HCT116 (cell line): ENCODE results near the gene LY86.

Source experiments
- EZH2 ChIP-seq: fragments of 200-600 bp; sonication (generic); IDR thresholded peaks from 2 replicates; pipeline ENCODE4 v1.6.1; 2017; ENCODE audit warnings: antibody characterized with exemption, mixed run types
- POLR2AphosphoS5 ChIP-seq: IDR thresholded peaks from 2 replicates; pipeline ENCODE4 v1.6.1; 2011; ENCODE audit warnings: mild to moderate bottlenecking, low read depth, low read length, moderate library complexity
- TF ChIP-seq, protein P1 (sequence below), 3 experiments: fragments of 200-600 bp in 1 of 3; sonication (generic) in 1 of 3; IDR thresholded peaks in 2 of 3; conservative IDR thresholded peaks in 1 of 3; 2 replicates each; pipeline ENCODE4 v1.5.1; 2012 to 2017; ENCODE audit warnings: low read depth in 2 of 3, low read length in 2 of 3, antibody characterized with exemption in 1 of 3, borderline replicate concordance in 1 of 3, control low read depth in 1 of 3, mild to moderate bottlenecking in 1 of 3, mixed read lengths in 1 of 3, mixed run types in 1 of 3, moderate library complexity in 1 of 3; ENCODE audit not compliant: insufficient read depth in 1 of 3

GRCh38 chr6:6623553-6623952 lies 35.0 kb downstream of the LY86 start:
- no peak for TF ChIP-seq EZH2
- TF ChIP-seq, protein P1, sequence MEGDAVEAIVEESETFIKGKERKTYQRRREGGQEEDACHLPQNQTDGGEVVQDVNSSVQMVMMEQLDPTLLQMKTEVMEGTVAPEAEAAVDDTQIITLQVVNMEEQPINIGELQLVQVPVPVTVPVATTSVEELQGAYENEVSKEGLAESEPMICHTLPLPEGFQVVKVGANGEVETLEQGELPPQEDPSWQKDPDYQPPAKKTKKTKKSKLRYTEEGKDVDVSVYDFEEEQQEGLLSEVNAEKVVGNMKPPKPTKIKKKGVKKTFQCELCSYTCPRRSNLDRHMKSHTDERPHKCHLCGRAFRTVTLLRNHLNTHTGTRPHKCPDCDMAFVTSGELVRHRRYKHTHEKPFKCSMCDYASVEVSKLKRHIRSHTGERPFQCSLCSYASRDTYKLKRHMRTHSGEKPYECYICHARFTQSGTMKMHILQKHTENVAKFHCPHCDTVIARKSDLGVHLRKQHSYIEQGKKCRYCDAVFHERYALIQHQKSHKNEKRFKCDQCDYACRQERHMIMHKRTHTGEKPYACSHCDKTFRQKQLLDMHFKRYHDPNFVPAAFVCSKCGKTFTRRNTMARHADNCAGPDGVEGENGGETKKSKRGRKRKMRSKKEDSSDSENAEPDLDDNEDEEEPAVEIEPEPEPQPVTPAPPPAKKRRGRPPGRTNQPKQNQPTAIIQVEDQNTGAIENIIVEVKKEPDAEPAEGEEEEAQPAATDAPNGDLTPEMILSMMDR (IDR thresholded peaks at IDR 0.05 in 2 of 3, conservative IDR thresholded peaks at IDR 0.05 in 1 of 3; ENCODE audit: borderline replicate concordance in 1 of 3, insufficient read depth in 1 of 3, low read depth in 2 of 3, low read length in 2 of 3): no peak
- TF ChIP-seq POLR2AphosphoS5: no peak
